T-helper 9 cell (primary cell): Measurements from ENCODE around the gene SDR9C7.
"Not testable (repeated sequence)": the region's sequence is repeated elsewhere in the genome, so short reads cannot be mapped to it uniquely, and the experiment has no call there.

Experiments used
- DNase-seq: peaks from one replicate; pipeline ENCODE4 v3.0.0-alpha.2; 2020
- total RNA-seq, 2 donors: gene quantifications; one replicate each; lab custom pipeline; 2026; lab: John Stamatoyannopoulos, UW

The SDR9C7 gene
- 0 to 0.07 reads per million in 2 donors for total RNA-seq

- DNase-seq: no peak
Observed at GRCh38 chr12:56933826-56934625, at the start of gene SDR9C7. TSS of gene SDR9C7 (minus strand) at chr12:56934408. CDS start at chr12:56934261, 147 bp downstream.

GRCh38 chr12:56983386-56983785, 49.2 kb upstream of the SDR9C7 start:
- DNase-seq: no peak

- DNase-seq: not testable (repeated sequence)
Observed at GRCh38 chr12:56982578-56983236, 48.5 kb upstream of the SDR9C7 start.

DNA sequence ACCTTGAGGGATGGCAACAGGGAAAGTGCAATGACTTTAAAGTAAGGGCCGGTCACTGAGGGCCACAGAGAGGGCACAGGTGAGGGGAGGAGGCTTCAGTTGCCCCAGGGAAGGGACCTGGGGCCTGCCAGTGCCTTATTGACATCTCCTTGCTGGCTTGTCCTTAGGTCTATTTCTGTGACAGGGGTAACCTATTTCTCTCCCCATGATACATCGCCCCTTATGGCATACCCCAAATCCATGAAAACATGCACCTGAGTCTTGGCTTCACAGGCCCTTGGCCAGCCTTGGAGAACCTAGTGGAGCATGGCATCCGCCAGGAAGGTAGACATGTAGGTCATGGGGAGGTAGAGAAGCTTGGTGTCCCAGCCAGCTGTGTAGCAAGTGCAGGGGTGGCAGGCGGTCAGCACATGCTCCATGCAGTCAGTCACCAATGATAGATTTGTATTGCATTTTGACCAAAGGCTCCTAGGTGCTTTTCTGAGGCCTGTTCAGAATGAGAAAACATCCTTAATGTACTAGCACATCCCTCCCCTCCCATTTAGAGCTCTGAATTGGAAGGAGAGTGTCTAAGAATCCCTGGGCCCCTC, 46.8 kb upstream of the SDR9C7 start:
- no peak for DNase-seq

GRCh38 chr12:56980268-56980667, 46.1 kb upstream of the SDR9C7 start:
- no peak for DNase-seq

DNA sequence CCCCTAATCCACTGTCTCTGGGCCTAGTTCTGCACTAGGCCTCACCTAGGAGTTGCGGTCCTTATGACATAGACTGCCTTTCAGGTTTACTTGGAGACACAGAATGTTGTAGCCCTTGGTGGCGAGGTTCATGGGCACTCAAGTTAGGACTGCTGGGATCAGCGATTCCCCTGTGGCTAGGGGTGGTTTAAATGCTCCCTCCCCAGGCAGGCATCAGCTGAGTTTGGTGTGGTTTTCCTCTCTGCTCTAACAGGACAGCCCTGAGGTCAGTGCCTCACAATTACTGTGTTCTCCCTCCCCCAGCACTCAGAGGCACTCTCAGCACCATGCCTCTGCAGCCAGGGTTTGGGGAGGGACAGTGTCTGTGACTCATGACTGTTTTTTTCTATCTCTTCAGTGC, 45.4 kb upstream of the SDR9C7 start:
- DNase-seq: no peak

- no peak for DNase-seq
Observed at GRCh38 chr12:56978397-56979138, 44.4 kb upstream of the SDR9C7 start.

DNA sequence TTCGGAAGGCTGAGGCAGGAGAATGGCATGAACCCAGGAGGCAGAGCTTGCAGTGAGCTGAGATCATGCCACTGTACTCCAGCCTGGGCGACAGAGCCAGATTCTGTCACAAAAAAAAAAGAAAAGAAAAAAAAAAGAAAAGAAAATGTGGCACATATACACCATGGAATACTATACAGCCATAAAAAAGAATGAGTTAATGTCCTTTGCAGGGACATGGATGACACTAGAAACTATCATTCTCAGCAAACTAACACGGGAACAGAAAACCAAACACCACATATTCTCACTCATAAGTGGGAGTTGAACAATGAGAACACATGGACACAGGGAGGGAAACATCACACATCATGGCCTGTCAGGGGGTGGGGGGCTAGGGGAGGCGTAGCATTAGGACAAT, 43.2 kb upstream of the SDR9C7 start:
- not testable (repeated sequence) for DNase-seq

DNA sequence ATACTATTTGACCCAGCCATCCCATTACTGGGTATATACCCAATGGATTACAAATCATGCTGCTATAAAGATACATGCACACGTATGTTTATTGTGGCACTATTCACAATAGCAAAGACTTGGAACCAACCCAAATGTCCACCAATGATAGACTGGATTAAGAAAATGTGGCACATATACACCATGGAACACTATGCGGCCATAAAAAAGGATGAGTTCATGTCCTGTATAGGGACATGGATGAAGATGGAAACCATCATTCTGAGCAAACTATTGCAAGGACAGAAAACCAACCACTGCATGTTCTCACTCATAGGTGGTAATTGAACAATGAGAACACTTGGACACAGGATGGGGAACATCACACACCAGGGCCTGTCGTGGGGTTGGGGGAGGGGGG, 40.0 kb upstream of the SDR9C7 start:
- not testable (repeated sequence) for DNase-seq

DNA sequence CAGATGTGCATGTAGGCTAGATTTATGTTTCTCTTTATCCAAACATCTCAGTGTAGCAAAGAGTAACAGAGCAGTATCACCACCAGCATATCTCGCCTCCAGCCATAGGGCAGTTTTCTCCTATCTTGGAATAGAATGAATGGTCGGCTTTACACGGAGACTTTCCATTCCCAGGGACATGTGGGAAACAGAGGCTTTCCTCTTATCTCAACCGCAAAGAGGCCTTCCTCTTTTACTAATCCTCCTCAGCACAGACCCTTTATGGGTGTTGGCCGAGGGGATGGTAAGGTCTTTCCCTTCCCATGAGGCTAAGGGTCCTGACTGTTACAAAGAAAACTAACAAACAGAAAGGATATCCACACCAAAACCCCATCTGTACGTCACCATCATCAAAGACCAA, 34.7 kb upstream of the SDR9C7 start:
- DNase-seq: not testable (repeated sequence)

DNA sequence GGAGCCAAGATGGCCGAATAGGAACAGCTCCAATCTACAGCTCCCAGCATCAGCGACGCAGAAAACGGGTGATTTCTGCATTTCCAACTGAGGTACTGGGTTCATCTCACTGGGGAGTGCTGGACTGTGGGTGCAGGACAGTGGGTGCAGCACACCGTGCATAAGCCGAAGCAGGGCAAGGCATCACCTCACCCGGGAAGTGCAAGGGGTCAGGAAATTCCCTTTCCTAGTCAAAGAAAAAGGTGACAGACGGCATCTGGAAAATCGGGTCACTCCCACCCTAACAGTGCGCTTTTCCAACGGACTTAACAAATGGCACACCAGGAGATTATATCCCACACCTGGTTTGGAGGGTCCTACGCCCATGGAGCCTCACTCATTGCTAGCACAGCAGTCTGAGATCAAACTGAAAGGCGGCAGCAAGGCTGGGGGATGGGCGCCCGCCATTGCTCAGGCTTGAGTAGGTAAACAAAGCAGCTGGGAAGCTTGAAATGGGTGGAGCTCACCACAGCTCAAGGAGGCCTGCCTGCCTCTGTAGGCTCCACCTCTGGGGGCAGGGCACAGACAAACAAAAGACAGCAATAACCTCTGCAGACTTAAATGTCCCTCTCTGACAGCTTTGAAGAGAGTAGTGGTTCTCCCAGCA, 31.9 kb upstream of the SDR9C7 start:
- DNase-seq: not testable (repeated sequence)

DNA sequence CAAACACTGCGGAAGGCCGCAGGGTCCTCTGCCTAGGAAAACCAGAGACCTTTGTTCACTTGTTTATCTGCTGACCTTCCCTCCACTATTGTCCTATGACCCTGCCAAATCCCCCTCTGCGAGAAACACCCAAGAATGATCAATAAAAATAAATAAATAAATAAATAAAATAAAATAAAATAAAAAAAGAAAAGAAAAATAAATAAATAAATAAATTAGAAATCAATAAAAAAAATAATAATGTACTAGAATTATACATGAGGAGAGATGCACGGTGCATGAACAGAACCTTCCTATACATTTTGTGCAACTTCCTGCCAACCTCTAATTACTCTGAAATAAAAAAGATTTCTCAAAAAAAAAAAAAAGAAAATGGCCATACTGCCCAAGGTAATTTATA, 30.9 kb upstream of the SDR9C7 start:
- DNase-seq: not testable (repeated sequence)

GRCh38 chr12:56963557-56963956, 29.3 kb upstream of the SDR9C7 start:
- not testable (repeated sequence) for DNase-seq

GRCh38 chr12:56962247-56962646, 28.0 kb upstream of the SDR9C7 start:
- DNase-seq: not testable (repeated sequence)

DNA sequence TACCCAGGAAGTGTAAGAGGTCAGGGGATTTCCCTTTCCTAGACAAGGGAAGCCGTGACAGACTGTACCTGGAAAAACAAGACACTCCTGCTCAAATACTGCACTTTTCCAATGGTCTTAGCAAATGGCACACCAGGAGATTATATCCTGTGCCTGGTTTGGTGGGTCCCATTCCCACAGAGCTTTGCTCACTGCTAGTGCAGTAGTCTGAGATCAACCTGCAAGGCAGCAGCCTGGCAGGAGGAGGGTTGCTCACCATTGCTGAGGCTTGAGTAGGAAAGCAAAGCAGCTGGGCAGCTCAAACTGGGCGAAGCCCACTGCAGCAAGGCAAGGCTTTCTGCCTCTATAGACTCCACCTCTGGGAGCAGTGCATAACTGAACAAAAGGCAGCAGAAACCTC, 24.2 kb upstream of the SDR9C7 start:
- no peak for DNase-seq

GRCh38 chr12:56957229-56958052, 23.2 kb upstream of the SDR9C7 start, which contains the start of gene RDH16:
TSS of gene RDH16 (minus strand) at chr12:56957608. CDS start at chr12:56957462, 146 bp downstream.
- DNase-seq: no peak

DNA sequence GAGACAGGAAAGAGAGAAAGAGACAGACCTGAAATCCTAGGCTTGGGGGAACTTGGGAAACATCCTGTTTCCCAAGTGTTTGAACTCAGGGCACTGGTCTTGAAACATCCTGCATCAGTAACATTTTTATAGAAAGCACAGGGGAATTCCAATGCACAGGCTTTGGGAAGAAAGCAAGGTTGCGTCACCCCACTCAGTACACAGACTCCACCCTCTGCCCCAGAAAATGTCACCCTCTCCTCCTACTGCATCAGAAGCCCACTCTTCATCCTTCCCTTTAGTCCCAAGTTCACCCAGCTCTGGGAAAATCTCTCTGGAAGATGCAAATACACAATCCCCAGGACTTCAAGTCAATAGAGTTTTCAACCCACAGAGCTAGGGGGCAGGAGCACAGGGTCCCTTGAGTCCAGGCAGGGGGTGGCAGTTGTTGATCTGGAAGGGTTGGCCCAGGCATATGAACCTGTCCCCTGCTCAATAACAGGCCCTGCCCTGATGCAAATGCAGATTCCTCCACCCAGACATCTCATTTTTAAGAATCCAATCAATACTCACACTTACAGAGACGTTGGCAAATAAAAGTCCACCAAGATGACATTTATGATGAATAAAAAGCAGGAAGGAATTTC, 21.5 kb upstream of the SDR9C7 start:
- no peak for DNase-seq

GRCh38 chr12:56954958-56955355, 20.7 kb upstream of the SDR9C7 start:
- no peak for DNase-seq

GRCh38 chr12:56954057-56954957, 20.1 kb upstream of the SDR9C7 start:
- no peak for DNase-seq

DNA sequence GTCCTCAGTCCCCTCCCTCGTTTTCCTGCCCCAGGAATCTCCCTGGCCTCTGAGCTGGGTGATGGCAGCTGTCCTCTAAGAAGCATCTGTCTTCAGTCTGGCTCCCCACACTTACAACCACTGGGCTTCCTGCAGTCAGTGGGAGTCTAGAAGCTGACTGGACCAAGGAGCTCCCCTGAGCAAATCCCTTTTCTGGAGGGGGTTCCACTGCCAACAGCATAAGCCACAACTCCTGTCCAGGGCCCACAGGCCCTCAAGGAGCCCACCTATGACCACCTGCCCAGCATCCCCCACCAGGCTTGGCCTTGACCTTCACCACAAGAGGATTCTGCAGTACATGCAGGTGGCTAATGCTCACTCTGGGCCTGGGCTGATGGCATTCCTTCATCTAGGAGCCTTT, 19.1 kb upstream of the SDR9C7 start:
- DNase-seq: no peak
